SK-N-SH treated with all-trans-retinoic acid at 6 μM for 48 hours (cell line): Measurements from ENCODE around the gene DENND1C.

ENCODE experiments used
- CREB5 ChIP-seq: fragments of 250-450 bp; sonication (Bioruptor Pico); IDR thresholded peaks from 2 replicates; pipeline ENCODE4 v1.5.1; 2020; ENCODE audit warnings: low read depth, mild to moderate bottlenecking, moderate library complexity
- PATZ1 ChIP-seq: fragments of 250-450 bp; sonication (Bioruptor Pico); IDR thresholded peaks from 2 replicates; pipeline ENCODE4 v1.8.0; 2020; ENCODE audit warnings: mild to moderate bottlenecking, moderate library complexity, borderline replicate concordance
- PPARA ChIP-seq: fragments of 250-450 bp; sonication (Bioruptor Pico); IDR thresholded peaks from 2 replicates; pipeline ENCODE4 v1.5.0; 2020; ENCODE audit warnings: mild to moderate bottlenecking, borderline replicate concordance
- TCF4 ChIP-seq: fragments of 250-450 bp; sonication (Bioruptor Pico); IDR thresholded peaks from 2 replicates; pipeline ENCODE4 v1.8.0; 2021; ENCODE audit warnings: mild to moderate bottlenecking, moderate library complexity, borderline replicate concordance
- TSHZ2 ChIP-seq: fragments of 250-450 bp; sonication (Bioruptor Pico); IDR thresholded peaks from 2 replicates; pipeline ENCODE4 v1.5.0; 2020; ENCODE audit warnings: mild to moderate bottlenecking, moderate library complexity
- ZFP3 ChIP-seq: fragments of 250-450 bp; sonication (Bioruptor Pico); IDR thresholded peaks from 2 replicates; pipeline ENCODE4 v1.5.0; 2020; ENCODE audit warnings: mild to moderate bottlenecking, moderate library complexity
- ZFP30 ChIP-seq: fragments of 450-650 bp; formaldehyde crosslinking; IDR thresholded peaks from 2 replicates; pipeline ENCODE4 v1.5.0; 2022; ENCODE audit warnings: mild to moderate bottlenecking, moderate library complexity
- ZNF565 ChIP-seq: fragments of 450-650 bp; formaldehyde crosslinking; conservative IDR thresholded peaks from 2 replicates; pipeline ENCODE4 v1.5.0; 2020; ENCODE audit warnings: low read depth, mild to moderate bottlenecking, moderate library complexity
- ZNF70 ChIP-seq: fragments of 450-650 bp; formaldehyde crosslinking; IDR thresholded peaks from 2 replicates; pipeline ENCODE4 v1.5.0; 2020; ENCODE audit warnings: mild to moderate bottlenecking, moderate library complexity

- TF ChIP-seq ZNF565 (CRISPR knock-in tag) = no peak
- no peak for TF ChIP-seq PPARA (CRISPR knock-in tag)
- no peak for TF ChIP-seq ZNF70 (CRISPR knock-in tag)
- TF ChIP-seq TCF4 = no peak
- TF ChIP-seq ZFP30 (CRISPR knock-in tag) = no peak
- no peak for TF ChIP-seq TSHZ2 (CRISPR knock-in tag)
- no peak for TF ChIP-seq PATZ1
- no peak for TF ChIP-seq ZFP3 (CRISPR knock-in tag)
- TF ChIP-seq CREB5 = no peak
These were observed 42.7 kb upstream of the DENND1C start for GRCh38 chr19:6524311-6524710.
